CD4-positive, alpha-beta T cell treated with Interleukin-21 for 1 hour (primary cell): Measurements from ENCODE around the gene PLEKHS1.
"Not testable (repeated sequence)": the region's sequence is repeated elsewhere in the genome, so short reads cannot be mapped to it uniquely, and the experiment has no call there.

Source experiments
- DNase-seq: peaks from one replicate; pipeline ENCODE4 v3.0.0-alpha.2; 2020

Gene PLEKHS1

GRCh38 chr10:113742466-113742865, 9.0 kb upstream of the PLEKHS1 start:
- no peak for DNase-seq

GRCh38 chr10:113743594-113743993, 7.9 kb upstream of the PLEKHS1 start:
- DNase-seq: no peak

- no peak for DNase-seq
These were observed 6.1 kb upstream of the PLEKHS1 start for GRCh38 chr10:113745374-113745773.

- no peak for DNase-seq
These were observed 5.1 kb upstream of the PLEKHS1 start for GRCh38 chr10:113746217-113746957.

- no peak for DNase-seq
These were observed 1.1 kb downstream of the PLEKHS1 start for GRCh38 chr10:113752553-113752952.

GRCh38 chr10:113753020-113753692, 1.7 kb downstream of the PLEKHS1 start:
- no peak for DNase-seq

GRCh38 chr10:113754125-113754524, 2.6 kb downstream of the PLEKHS1 start:
- DNase-seq: no peak

GRCh38 chr10:113754768-113755167, 3.3 kb downstream of the PLEKHS1 start:
- no peak for DNase-seq

- DNase-seq: no peak
These were observed 5.6 kb downstream of the PLEKHS1 start for GRCh38 chr10:113756940-113757543.

GRCh38 chr10:113762083-113762482, 10.6 kb downstream of the PLEKHS1 start:
- DNase-seq: no peak

- DNase-seq: no peak
These were observed 13.1 kb downstream of the PLEKHS1 start for GRCh38 chr10:113764582-113764981.

GRCh38 chr10:113765910-113766309, 14.4 kb downstream of the PLEKHS1 start:
- DNase-seq: no peak

- no peak for DNase-seq
These were observed 15.7 kb downstream of the PLEKHS1 start for GRCh38 chr10:113767222-113767621.

GRCh38 chr10:113770346-113770745, 18.9 kb downstream of the PLEKHS1 start:
- DNase-seq: no peak

- DNase-seq: not testable (repeated sequence)
These were observed 19.6 kb downstream of the PLEKHS1 start for GRCh38 chr10:113771131-113771530.

- no peak for DNase-seq
These were observed 24.3 kb downstream of the PLEKHS1 start for GRCh38 chr10:113775686-113776294.

GRCh38 chr10:113776553-113776952, 25.1 kb downstream of the PLEKHS1 start:
- DNase-seq: no peak

- DNase-seq: no peak
These were observed 29.3 kb downstream of the PLEKHS1 start for GRCh38 chr10:113780681-113781250.

GRCh38 chr10:113782367-113782766, 30.9 kb downstream of the PLEKHS1 start:
- DNase-seq: no peak

GRCh38 chr10:113782986-113783704, 31.7 kb downstream of the PLEKHS1 start:
- DNase-seq: no peak

- no peak for DNase-seq
These were observed 37.2 kb downstream of the PLEKHS1 start for GRCh38 chr10:113788604-113789083.

- no peak for DNase-seq
These were observed 40.2 kb downstream of the PLEKHS1 start for GRCh38 chr10:113791691-113792090.
